SU-DHL-6 (cell line): ENCODE measurements around the gene BCAS4.

Experiments used
- H2AFZ ChIP-seq: fragments of 200-600 bp; sonication (generic); 2 replicates; pipeline ENCODE4 v1.6.1; 2014; ENCODE audit warnings: low read depth, mild to moderate bottlenecking, moderate library complexity, mixed read lengths, antibody characterized with exemption, low read length; ENCODE audit not compliant: severe bottlenecking
- H3F3A ChIP-seq: fragments of 200-600 bp; shearing (Covaris generic); 2 replicates; pipeline ENCODE4 v1.6.0; 2016; ENCODE audit warnings: antibody characterized with exemption, mild to moderate bottlenecking; ENCODE audit not compliant: insufficient read depth
- H3K27ac ChIP-seq: fragments of 200-600 bp; sonication (generic); 2 replicates; pipeline ENCODE4 v1.5.1; 2016; ENCODE audit warnings: low read depth, mild to moderate bottlenecking, low read length, moderate library complexity, mixed read lengths
- H3K27me3 ChIP-seq: fragments of 200-600 bp; sonication (generic), shearing (Covaris generic); 2 replicates; pipeline ENCODE4 v1.6.0; 2014; ENCODE audit warnings: mild to moderate bottlenecking, low read length
- H3K36me3 ChIP-seq: fragments of 200-600 bp; sonication (generic); 2 replicates; pipeline ENCODE4 v1.6.1; 2014; ENCODE audit warnings: mild to moderate bottlenecking, low read length, mixed read lengths
- H3K4me2 ChIP-seq: fragments of 300-600, 200-600 bp; shearing (Covaris generic), sonication (generic); 2 replicates; pipeline ENCODE4 v1.6.0; 2014; ENCODE audit warnings: low read length, low read depth, mild to moderate bottlenecking; ENCODE audit not compliant: poor library complexity, severe bottlenecking
- H3K4me3 ChIP-seq: fragments of 200-600 bp; sonication (generic); 2 replicates; pipeline ENCODE4 v1.5.1; 2014; ENCODE audit warnings: antibody characterized with exemption, low read length, mild to moderate bottlenecking, mixed read lengths; ENCODE audit not compliant: insufficient read depth, poor library complexity, severe bottlenecking
- H3K79me2 ChIP-seq: fragments of 200-600 bp; sonication (generic); 2 replicates; pipeline ENCODE4 v1.6.1; 2014; ENCODE audit warnings: mild to moderate bottlenecking, low read length, moderate library complexity; ENCODE audit not compliant: insufficient read depth
- H3K9ac ChIP-seq: fragments of 200-600 bp; sonication (generic); 2 replicates; pipeline ENCODE4 v1.7.0; 2014; ENCODE audit warnings: mild to moderate bottlenecking, low read length
- H3K9me2 ChIP-seq: fragments of 200-600 bp; sonication (generic); replicated peaks from 2 replicates; pipeline ENCODE4 v1.6.1; 2014; ENCODE audit warnings: low read length; ENCODE audit not compliant: insufficient read depth
- H3K9me3 ChIP-seq: fragments of 200-600 bp; sonication (generic); 2 replicates; pipeline ENCODE4 v1.6.1; 2014; ENCODE audit warnings: low read length, mixed read lengths; ENCODE audit not compliant: insufficient read depth
- H4K20me1 ChIP-seq: fragments of 200-600 bp; sonication (generic); 2 replicates; pipeline ENCODE4 v1.6.1; 2014; ENCODE audit warnings: low read depth, mild to moderate bottlenecking, antibody characterized with exemption, low read length, moderate library complexity, mixed read lengths
- EZH2phosphoT487 ChIP-seq: fragments of 200-600 bp; sonication (generic), shearing (Covaris generic); conservative IDR thresholded peaks from 2 replicates; pipeline ENCODE4 v1.6.1; 2018; ENCODE audit warnings: mild to moderate bottlenecking, antibody characterized with exemption, low read length, moderate library complexity, mixed read lengths
- TF ChIP-seq, protein P1 (sequence below): fragments of 200-600 bp; sonication (generic); IDR thresholded peaks from one replicate; pipeline ENCODE4 v1.5.1; 2017; ENCODE audit warnings: antibody characterized with exemption, mild to moderate bottlenecking, low read length, moderate library complexity; ENCODE audit not compliant: insufficient read depth, poor library complexity, severe bottlenecking

The BCAS4 gene

DNA sequence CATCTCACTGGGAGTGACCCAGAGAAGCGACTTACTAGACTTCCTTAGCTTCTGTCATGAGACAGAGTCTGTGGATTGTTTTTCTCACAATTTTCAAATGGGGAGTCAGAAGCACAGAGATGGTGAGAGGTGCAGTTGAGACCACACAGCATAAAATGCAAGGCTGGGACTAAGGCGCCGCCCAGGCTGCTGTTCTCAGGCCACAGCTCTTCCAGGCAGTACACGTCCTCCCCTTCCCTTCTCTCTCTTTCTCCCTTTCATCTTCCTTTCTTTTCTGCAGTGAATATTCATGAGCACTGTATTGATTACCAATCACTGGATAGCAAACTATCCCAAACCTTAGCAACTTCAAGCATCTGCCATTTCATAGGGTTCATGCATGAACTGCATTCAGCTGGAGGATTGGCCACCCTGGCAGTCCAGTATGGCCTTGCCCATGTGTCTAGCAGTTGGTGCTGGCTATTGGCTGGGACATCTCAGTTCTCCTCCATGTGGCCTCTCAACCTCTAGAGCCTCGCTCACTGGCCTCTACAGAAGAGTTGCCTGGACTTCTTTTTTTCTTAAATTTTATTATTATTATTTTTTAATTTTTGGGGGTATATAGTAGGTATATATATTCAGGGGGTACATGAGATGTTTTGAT lies 11.4 kb downstream of the BCAS4 start:
- Histone ChIP-seq H4K20me1 (no peaks in the 10 kb centered on the region), H3K4me3 (peak overlapping the region; percentile 27), H3K79me2 (peaks cover 81% of the 10 kb centered on the region), H2AFZ (no peak overlapping the region), H3K27me3 (no peaks in the 10 kb centered on the region), H3K27ac (peak overlapping the region; percentile 99), H3K36me3 (peaks cover 7% of the 10 kb centered on the region; the same call in 1 of the 2 replicates), H3K9me2 (no peaks in the 10 kb centered on the region), H3K4me2 (peak overlapping the region; percentile 94), H3F3A (peaks cover 75% of the 10 kb centered on the region), H3K9ac (peak overlapping the region; percentile 67), H3K9me3 (no peaks in the 10 kb centered on the region)
- TF ChIP-seq EZH2phosphoT487 = no peak
- TF ChIP-seq, protein P1, sequence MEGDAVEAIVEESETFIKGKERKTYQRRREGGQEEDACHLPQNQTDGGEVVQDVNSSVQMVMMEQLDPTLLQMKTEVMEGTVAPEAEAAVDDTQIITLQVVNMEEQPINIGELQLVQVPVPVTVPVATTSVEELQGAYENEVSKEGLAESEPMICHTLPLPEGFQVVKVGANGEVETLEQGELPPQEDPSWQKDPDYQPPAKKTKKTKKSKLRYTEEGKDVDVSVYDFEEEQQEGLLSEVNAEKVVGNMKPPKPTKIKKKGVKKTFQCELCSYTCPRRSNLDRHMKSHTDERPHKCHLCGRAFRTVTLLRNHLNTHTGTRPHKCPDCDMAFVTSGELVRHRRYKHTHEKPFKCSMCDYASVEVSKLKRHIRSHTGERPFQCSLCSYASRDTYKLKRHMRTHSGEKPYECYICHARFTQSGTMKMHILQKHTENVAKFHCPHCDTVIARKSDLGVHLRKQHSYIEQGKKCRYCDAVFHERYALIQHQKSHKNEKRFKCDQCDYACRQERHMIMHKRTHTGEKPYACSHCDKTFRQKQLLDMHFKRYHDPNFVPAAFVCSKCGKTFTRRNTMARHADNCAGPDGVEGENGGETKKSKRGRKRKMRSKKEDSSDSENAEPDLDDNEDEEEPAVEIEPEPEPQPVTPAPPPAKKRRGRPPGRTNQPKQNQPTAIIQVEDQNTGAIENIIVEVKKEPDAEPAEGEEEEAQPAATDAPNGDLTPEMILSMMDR = no peak

DNA sequence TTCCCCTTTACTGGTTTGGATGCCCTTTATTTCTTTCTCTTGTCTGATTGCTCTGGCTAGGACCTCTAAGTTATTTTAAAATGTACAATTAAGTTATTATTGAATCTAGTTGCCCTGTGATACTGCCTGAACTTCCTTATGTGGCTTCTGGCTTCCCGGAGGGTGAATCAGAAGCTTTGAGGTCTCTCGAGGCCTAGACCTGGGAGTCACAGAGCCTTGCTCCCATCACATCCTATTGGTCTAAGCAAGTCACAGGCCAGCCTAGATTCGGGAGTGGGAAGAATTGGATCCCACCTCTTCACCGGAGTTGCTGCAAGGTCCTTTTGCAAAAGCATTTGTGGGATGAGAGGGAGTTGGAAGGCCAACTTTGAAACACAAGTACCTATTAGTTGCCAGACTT lies 15.2 kb downstream of the BCAS4 start:
- peaks cover 78% of the 10 kb centered on the region for H3F3A ChIP-seq
- TF ChIP-seq EZH2phosphoT487 = no peak
- TF ChIP-seq, protein P1 = no peak
- no peaks in the 10 kb centered on the region for H3K9me3 ChIP-seq

DNA sequence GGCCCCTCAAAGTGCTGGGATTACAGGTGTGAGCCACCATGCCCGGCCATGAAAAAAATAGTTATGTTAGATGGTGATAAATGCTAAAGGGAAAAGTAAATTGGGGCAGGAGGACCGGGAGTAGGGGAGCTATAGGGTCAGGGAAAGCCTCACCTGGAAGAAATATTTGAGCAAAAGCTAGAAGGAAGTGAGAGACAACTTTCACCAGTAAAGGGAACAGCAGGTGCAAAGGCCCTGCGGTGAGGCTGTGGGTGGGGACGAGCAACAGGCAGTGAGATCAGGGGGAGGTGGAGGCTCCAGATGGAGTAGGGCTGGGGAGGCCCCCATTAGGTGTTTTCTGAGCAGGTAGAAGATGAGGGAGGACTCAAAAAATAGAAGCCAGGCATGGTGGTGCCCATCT lies 16.0 kb downstream of the BCAS4 start:
- peaks cover 88% of the 10 kb centered on the region for H3K79me2 ChIP-seq
- no peak overlapping the region for H3K4me3 ChIP-seq
- peak overlapping the region; percentile 57 for H3K9ac ChIP-seq
- no peaks in the 10 kb centered on the region for H4K20me1 ChIP-seq
- H3K36me3 ChIP-seq = peaks cover 7% of the 10 kb centered on the region; the same call in 1 of the 2 replicates
- peak overlapping the region; percentile 99 for H3K27ac ChIP-seq
- TF ChIP-seq, protein P1 = no peak
- TF ChIP-seq EZH2phosphoT487 = no peak
- H3K9me3 ChIP-seq = no peaks in the 10 kb centered on the region
- no peak overlapping the region for H2AFZ ChIP-seq
- H3K9me2 ChIP-seq = no peaks in the 10 kb centered on the region
- peak overlapping the region; percentile 90 for H3K4me2 ChIP-seq
- no peaks in the 10 kb centered on the region for H3K27me3 ChIP-seq
- peaks cover 78% of the 10 kb centered on the region for H3F3A ChIP-seq

More for the DNA sequence above, 15.2 kb downstream of the BCAS4 start:
- H3K9ac ChIP-seq = peak overlapping the region; percentile 54
- no peaks in the 10 kb centered on the region for H3K9me2 ChIP-seq
- H3K4me3 ChIP-seq = peak overlapping the region; percentile 44
- H3K36me3 ChIP-seq = peaks cover 7% of the 10 kb centered on the region; the same call in 1 of the 2 replicates
- no peaks in the 10 kb centered on the region for H4K20me1 ChIP-seq
- H3K79me2 ChIP-seq = peaks cover 90% of the 10 kb centered on the region
- H3K4me2 ChIP-seq = peak overlapping the region; percentile 90
- H3K27ac ChIP-seq = peak overlapping the region; percentile 99
- no peaks in the 10 kb centered on the region for H3K27me3 ChIP-seq
- H2AFZ ChIP-seq = no peak overlapping the region
